SK-N-MC (cell line): ENCODE data around the gene C4orf33.

Experiments
- EZH2 ChIP-seq: fragments of 200-600 bp; sonication (generic); IDR thresholded peaks from one replicate; pipeline ENCODE4 v1.6.1; 2017; ENCODE audit warnings: antibody characterized with exemption
- FOXP2 ChIP-seq: optimal IDR thresholded peaks from 2 replicates; pipeline ENCODE3; 2011; ENCODE audit warnings: mild to moderate bottlenecking, moderate library complexity; ENCODE audit not compliant: insufficient read depth; ENCODE audit errors: extremely low read length, control extremely low read depth
- POLR2AphosphoS5 ChIP-seq: IDR thresholded peaks from 2 replicates; pipeline ENCODE4 v1.6.1; 2012; ENCODE audit warnings: mild to moderate bottlenecking, low read depth, low read length, borderline replicate concordance

DNA sequence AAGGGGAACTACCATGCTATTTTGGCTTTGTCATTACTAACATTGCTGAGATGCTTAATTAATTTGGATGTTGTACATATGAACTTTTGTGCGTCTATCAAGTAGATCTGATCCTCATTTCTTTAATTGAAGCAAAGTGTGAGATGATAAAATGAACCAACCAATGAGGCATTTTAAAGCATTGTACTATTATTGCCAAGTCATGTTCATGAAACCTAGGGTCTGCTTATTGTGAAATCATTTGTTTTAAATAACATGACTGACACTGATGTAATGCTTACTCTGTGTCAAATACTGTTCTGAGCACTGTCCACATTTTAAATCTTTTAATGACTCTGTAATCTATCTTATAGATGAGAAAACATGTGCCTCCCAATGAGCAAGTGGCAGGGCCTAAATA lies 57.7 kb downstream of the C4orf33 start:
- TF ChIP-seq POLR2AphosphoS5 (no peak), EZH2 (no peak), FOXP2 (no peak)
